Osteoblast (primary cell): Measurements from ENCODE around the gene TNPO3. TPM values are rescaled to one million over a fixed set of nuclear protein-coding genes. Genes with fewer than 3 reads are reported as not detected.
A peak's percentile ranks its signal among the peaks of the same experiment; 100 is the strongest.

Experiments used
- DNase-seq: peaks from one replicate; pipeline ENCODE4 v3.0.0; 2011; ENCODE audit warnings: low spot score, mixed read lengths; ENCODE audit not compliant: insufficient read length; ENCODE audit errors: missing footprints
- H2AFZ ChIP-seq: 2 replicates; pipeline ENCODE4 v1.6.0; 2011; ENCODE audit warnings: mild to moderate bottlenecking, low read length
- H3K27ac ChIP-seq: 2 replicates; pipeline ENCODE4 v1.5.1; 2011; ENCODE audit warnings: mild to moderate bottlenecking, low read depth, low read length, moderate library complexity
- H3K27me3 ChIP-seq: 2 replicates; pipeline ENCODE4 v1.6.0; 2012; ENCODE audit warnings: mild to moderate bottlenecking, control low read depth, inconsistent platforms, low read length, moderate library complexity; ENCODE audit not compliant: insufficient read depth
- H3K36me3 ChIP-seq: 2 replicates; pipeline ENCODE4 v1.5.1; 2011; ENCODE audit warnings: mild to moderate bottlenecking, low read length, control low read depth, moderate library complexity; ENCODE audit not compliant: insufficient read depth
- H3K4me1 ChIP-seq: 2 replicates; pipeline ENCODE4 v1.5.1; 2011; ENCODE audit warnings: mild to moderate bottlenecking, low read length, control low read depth, moderate library complexity; ENCODE audit not compliant: insufficient read depth
- H3K4me2 ChIP-seq: 2 replicates; pipeline ENCODE4 v1.6.0; 2011; ENCODE audit warnings: mild to moderate bottlenecking, low read length; ENCODE audit not compliant: insufficient read depth
- H3K4me3 ChIP-seq: fragments of 200-600 bp; sonication (generic); 3 replicates; pipeline ENCODE4 v1.5.1; 2012; ENCODE audit warnings: mild to moderate bottlenecking, low read length, inconsistent platforms; ENCODE audit not compliant: insufficient read depth
- H3K79me2 ChIP-seq: 2 replicates; pipeline ENCODE4 v1.6.0; 2012; ENCODE audit warnings: mild to moderate bottlenecking, low read length, control low read depth, inconsistent platforms; ENCODE audit not compliant: insufficient read depth
- H3K9me3 ChIP-seq: 2 replicates; pipeline ENCODE4 v1.5.1; 2011; ENCODE audit warnings: low read depth, low read length, control low read depth
- H4K20me1 ChIP-seq: 2 replicates; pipeline ENCODE4 v1.6.0; 2012; ENCODE audit warnings: mild to moderate bottlenecking, low read length, control low read depth; ENCODE audit not compliant: insufficient read depth
- total RNA-seq: library from RNA; depleted of rRNA; stranded (reverse); fragments of >200 nt; gene quantifications from 2 replicates; pipeline ENCODE4 v1.2.3, GENCODE V29; 2012
- TF ChIP-seq, protein P1 (sequence below): IDR thresholded peaks from 2 replicates; pipeline ENCODE4 v1.5.1; 2011; ENCODE audit warnings: mild to moderate bottlenecking, low read depth, low read length, moderate library complexity; ENCODE audit errors: extremely low read depth

Gene TNPO3
- total RNA-seq, 1 donor = 56.1 TPM

DNA sequence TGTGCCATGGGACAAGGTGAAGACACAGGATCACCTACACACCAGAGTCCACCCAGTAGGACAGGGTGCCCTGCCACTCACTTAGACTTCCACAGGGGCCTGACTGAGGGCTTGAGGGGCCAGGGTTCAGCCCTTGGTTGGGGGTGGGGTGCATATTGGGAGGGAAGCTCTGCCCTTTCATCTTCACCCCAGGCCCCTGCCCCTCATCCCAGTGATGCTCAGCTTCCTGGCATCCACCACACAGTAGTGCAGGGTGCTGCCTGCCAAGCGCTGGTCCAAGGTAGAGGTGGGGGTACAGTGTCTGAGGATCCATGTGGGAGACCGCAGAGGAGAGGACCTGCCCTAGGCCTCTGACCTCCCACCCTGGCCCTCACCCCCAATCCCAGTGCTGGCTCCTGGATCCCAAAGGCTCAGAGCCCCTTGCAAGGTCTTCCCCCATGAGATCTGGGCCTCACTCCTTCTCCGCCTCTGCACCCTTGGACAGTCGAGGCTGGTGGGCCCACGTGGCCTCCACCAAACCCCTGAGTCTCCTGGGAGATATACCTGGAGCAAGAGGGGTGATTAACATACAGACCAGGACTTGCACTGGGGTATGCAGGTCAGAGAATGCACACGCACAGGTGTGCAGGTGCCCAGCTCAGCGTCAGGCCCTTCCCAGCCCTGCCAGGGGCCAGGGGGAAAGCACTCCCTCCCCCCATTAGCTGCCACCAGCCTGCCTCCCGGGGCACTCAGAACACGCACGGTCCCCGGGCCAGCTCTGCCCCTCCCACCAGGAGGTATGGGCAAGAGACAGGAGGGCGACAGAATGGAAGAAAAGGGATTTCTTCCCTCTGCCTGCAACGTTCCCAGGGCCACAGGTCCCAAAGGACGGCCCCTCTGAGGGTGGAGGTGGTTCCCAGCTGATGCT lies 125.8 kb downstream of the TNPO3 start:
- H3K9me3 ChIP-seq = no peaks in the 10 kb centered on the region
- no peaks in the 10 kb centered on the region for H4K20me1 ChIP-seq
- H3K4me3 ChIP-seq = no peak overlapping the region
- H3K27ac ChIP-seq = no peak overlapping the region
- H2AFZ ChIP-seq = no peak overlapping the region
- TF ChIP-seq, protein P1, sequence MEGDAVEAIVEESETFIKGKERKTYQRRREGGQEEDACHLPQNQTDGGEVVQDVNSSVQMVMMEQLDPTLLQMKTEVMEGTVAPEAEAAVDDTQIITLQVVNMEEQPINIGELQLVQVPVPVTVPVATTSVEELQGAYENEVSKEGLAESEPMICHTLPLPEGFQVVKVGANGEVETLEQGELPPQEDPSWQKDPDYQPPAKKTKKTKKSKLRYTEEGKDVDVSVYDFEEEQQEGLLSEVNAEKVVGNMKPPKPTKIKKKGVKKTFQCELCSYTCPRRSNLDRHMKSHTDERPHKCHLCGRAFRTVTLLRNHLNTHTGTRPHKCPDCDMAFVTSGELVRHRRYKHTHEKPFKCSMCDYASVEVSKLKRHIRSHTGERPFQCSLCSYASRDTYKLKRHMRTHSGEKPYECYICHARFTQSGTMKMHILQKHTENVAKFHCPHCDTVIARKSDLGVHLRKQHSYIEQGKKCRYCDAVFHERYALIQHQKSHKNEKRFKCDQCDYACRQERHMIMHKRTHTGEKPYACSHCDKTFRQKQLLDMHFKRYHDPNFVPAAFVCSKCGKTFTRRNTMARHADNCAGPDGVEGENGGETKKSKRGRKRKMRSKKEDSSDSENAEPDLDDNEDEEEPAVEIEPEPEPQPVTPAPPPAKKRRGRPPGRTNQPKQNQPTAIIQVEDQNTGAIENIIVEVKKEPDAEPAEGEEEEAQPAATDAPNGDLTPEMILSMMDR = no peak
- DNase-seq = peak; percentile 72
- H3K36me3 ChIP-seq = no peaks in the 10 kb centered on the region
- peaks cover 18% of the 10 kb centered on the region for H3K27me3 ChIP-seq
- no peaks in the 10 kb centered on the region for H3K79me2 ChIP-seq
- no peaks in the 10 kb centered on the region for H3K4me1 ChIP-seq
- no peak overlapping the region for H3K4me2 ChIP-seq

DNA sequence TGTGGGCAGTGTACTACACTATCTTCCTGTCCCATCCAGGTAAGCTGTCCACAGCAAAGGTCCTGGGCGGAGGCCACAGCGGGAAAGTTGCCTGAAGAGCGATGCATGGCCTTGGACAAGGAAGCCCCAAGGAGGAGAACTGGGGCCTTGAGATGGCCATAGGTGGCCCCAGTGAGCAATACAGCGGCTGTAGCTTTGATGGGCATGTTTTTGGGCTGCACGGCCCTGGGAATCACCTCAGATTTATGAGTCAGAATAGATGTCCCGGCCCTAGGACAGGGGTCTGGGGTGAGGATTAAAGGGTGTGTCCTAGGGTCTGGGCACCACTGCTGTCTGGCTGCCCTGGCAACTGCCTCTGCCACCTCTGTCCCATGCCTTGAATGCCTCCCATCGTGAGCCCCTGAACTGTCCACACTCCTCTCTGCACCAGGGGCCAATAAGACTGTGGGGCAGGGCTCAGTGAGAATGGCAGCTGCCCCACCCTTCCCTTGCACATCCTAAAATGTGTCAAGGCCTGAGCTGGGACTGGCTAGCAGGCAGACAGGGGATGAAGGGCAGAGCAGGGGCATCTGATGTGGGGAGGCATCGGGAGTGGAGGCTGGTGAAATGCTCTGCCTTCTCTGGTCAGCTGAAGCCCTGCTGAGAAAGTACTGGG lies 126.6 kb downstream of the TNPO3 start:
- H3K27ac ChIP-seq = no peak overlapping the region
- no peak overlapping the region for H3K4me2 ChIP-seq
- no peak overlapping the region for H3K4me3 ChIP-seq
- no peaks in the 10 kb centered on the region for H3K79me2 ChIP-seq
- H3K27me3 ChIP-seq = peaks cover 24% of the 10 kb centered on the region
- no peaks in the 10 kb centered on the region for H3K9me3 ChIP-seq
- no peaks in the 10 kb centered on the region for H3K4me1 ChIP-seq
- H4K20me1 ChIP-seq = no peaks in the 10 kb centered on the region
- DNase-seq = peak; percentile 23
- TF ChIP-seq, protein P1 = no peak
- H3K36me3 ChIP-seq = no peaks in the 10 kb centered on the region
- no peak overlapping the region for H2AFZ ChIP-seq

DNA sequence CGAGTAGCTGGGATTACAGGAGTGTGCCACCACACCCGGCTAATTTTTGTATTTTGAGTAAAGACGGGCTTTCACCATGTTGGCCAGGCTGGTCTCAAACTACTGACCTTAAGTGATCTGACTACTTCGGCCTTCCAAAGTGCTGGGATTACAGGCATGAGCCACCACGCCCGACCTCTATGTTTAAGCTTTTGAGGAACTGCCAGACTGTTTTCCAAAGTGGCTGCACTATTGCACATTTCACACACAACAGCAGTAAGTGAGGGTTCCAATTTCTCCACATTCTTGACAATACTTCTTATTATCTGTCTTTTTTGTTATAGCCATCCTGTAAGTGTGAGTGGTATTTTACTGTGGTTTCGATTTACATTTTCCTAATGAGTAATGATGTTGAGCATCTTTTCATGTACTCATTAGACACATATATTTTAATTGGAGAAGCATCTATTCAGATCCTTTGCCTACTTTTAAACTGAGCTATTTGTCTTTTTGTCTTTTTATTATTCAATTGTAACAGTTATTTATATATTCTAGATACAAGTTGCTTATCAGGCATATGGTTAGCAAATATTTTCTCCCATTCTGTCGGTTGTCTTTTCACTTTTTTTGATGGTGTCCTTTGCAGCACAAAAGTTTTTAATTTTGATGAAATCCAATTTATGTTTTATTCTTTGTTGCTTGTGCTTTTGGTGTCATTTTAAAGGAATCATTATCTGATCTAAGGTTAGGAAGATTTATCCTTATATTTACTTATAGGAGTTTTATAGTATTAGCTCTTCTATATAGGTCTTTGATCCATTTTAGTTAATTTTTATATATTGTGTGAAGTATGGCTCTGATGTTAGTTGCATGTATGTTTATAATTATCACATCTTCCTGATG lies 130.0 kb downstream of the TNPO3 start:
- H3K27ac ChIP-seq = no peak overlapping the region
- H3K9me3 ChIP-seq = no peaks in the 10 kb centered on the region
- H3K4me1 ChIP-seq = no peaks in the 10 kb centered on the region
- peaks cover 50% of the 10 kb centered on the region for H3K27me3 ChIP-seq
- no peak overlapping the region for H3K4me2 ChIP-seq
- no peak overlapping the region for H2AFZ ChIP-seq
- peak; percentile 47 for DNase-seq
- H3K79me2 ChIP-seq = no peaks in the 10 kb centered on the region
- H3K36me3 ChIP-seq = no peaks in the 10 kb centered on the region
- TF ChIP-seq, protein P1 = no peak
- H3K4me3 ChIP-seq = no peak overlapping the region
- H4K20me1 ChIP-seq = no peaks in the 10 kb centered on the region
